CD4-positive, alpha-beta T cell treated with Interleukin-2 at 100 ng/mL for 4 hours (primary cell): ENCODE data around the gene MRPL16.
"Not testable (repeated sequence)": the region's sequence is repeated elsewhere in the genome, so short reads cannot be mapped to it uniquely, and the experiment has no call there.

ENCODE experiments used
- DNase-seq: peaks from one replicate; pipeline ENCODE4 v3.0.0-alpha.2; 2020; ENCODE audit warnings: low spot score

MRPL16 gene

DNA sequence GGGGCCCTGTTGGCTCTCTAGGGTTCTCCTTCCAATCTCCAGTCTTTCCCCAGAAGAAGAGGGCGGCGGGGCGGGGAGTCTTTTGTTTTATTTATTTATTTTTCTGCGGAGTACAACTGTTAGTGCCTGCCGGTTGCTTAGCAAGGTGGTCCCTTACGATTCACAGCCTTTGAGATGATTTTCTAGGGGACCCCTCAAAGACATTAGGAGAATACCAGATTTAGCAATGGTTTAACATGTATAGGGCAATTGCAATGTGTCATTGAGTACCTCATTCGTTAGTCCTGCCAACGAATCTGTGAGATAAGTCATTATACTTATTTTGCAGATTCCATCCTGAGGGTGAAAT lies 307 bp upstream of the MRPL16 start:
- DNase-seq: no peak

DNA sequence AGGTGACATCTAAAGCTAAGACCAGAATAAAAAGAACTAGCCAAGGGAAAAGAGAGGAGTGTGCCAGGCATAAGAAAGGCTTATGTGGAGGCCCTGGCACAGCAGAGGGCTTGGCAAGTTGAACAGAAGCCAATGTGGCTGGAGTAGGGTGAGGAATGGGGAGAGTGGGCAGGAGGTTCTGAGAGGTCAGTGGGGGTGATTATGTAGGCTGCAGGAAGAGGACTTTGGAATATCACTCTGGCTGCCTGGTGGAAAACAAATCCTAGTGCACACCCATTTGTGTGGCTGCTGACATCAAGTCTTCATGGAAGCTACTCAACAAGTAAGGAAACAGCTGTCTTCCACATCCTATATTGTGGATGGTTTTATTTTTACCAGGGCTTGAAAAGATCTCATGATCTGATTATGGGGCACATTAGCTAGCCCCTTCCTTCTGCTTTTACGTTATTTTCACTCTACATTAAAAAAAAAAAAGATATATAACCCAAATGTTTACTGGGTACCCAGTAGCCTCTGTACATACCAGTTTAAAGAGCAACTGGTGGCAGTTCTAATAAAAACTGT lies 3.4 kb downstream of the MRPL16 start:
- no peak for DNase-seq

GRCh38 chr11:59804061-59804460 lies 6.5 kb downstream of the MRPL16 start:
- no peak for DNase-seq

DNA sequence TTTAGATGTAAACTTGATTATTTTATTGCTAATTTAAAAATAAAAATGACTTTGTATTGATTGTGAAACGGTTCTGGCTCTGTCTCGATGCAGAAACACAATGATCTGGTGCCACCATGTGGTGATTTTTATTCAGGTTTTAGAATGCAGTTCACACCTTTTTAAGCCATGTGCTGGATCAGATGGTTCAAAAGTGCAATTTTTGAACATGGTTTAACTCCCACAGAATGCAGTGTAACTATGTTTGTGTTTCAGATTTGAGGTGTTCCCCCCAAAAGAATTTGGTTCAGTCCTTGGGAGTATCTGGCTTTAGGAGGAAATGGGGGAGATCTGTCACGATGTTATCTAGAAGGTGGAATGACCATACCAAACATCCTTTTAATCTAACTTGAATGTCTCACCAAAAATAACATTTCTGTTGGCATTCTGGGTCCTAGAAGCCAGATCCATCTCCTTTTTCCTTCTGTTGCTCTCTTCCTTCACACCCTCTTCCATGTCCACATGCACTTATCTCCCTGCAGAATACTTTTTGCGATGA lies 7.9 kb downstream of the MRPL16 start:
- DNase-seq: peak; percentile 72

DNA sequence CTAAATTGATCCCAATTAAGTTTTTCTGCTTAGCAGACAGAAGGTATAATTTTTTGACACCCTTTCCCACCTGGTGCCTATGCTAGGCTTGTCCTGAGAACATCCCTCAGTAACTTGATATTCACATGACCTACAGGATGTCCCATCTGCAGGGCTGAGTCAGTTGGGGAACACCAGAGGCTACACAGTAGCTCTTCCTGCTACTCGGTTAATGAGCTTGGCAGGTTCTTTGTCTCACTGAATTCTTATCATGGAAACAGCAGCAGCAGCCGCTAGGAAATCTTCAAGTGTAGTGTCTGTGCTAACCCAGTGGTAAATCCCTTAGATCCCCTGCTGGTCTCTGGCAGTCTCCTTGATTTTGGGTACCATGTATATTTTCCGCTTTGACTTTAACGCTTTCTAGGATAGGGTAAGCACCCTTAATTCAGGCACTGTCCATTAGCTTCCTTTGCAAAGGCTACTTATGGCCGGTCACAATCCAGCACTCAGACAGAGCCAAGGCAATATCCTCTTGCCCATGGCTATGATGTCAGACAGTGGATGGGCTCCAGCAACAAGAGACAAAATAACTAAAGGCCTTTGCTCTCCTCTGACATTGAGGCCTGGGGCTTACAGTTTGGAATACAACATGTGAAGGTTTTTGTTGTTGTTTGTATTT lies 8.5 kb downstream of the MRPL16 start:
- no peak for DNase-seq

GRCh38 chr11:59801160-59801706 lies 9.3 kb downstream of the MRPL16 start:
- no peak for DNase-seq

- no peak for DNase-seq
Measured at GRCh38 chr11:59800390-59801025, 10.1 kb downstream of the MRPL16 start.

GRCh38 chr11:59794417-59794816 lies 16.2 kb downstream of the MRPL16 start:
- DNase-seq: no peak

GRCh38 chr11:59792507-59792906 lies 18.1 kb downstream of the MRPL16 start:
- DNase-seq: no peak

DNA sequence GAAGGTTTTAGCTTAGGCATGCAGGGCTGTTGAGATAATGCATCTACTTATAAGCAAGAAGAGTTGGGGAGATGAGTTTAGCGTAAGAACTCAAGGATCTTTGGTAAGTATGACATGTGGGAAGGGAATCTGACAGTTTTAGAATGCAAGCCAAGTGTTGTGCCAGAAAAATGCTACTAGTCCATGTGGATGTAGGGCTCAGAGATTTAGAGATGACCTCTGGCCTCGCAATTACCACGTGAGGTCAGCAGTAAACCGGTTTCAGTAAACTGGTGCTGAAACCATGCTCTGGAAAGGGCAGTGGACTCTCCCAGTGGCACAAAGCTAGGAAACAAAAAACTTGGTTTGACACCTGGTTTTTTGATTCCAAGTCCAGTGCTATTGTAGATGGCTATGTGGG lies 18.9 kb downstream of the MRPL16 start:
- DNase-seq: no peak

GRCh38 chr11:59787816-59788215 lies 22.8 kb downstream of the MRPL16 start:
- no peak for DNase-seq

DNA sequence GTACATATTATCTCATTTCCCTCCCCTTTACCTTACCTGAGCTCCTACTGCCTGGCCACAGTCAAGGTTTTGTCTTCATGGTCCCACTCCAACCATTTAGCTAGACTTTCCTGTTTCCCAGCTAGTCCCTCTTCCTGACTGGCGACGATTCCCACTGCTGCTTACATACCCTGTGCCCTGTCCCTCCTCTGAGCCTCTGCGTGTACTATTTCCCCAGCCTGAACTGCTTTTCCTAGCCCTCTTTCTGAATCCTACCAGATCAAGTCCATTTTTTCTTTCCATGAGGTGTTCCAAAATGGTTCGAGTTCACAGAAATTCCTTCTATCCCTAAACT lies 23.4 kb downstream of the MRPL16 start:
- no peak for DNase-seq

GRCh38 chr11:59785818-59786217 lies 24.8 kb downstream of the MRPL16 start:
- no peak for DNase-seq

DNA sequence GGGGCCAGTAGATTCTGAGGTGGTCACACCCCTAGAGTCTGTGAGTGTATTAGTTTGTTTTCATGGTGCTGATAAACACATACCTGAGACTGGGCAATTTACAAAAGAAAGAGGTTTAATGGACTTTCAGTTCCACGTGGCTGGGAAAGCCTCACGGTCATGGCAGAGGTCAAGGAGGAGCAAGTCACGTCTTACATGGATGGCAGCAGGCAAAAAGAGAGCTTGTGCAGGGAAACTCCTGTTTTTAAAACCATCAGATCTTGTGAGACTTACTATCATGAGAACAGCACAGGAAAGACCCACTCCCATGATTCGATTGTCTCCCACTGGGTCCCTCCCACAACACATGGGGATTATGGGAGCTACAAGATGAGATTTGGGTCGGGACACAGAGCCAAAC lies 26.1 kb downstream of the MRPL16 start:
- DNase-seq: not testable (repeated sequence)

GRCh38 chr11:59783632-59784090 lies 26.9 kb downstream of the MRPL16 start:
- peak; percentile 56 for DNase-seq

- DNase-seq: no peak
Measured at GRCh38 chr11:59782080-59782479, 28.5 kb downstream of the MRPL16 start.

GRCh38 chr11:59779487-59779886 lies 31.1 kb downstream of the MRPL16 start:
- DNase-seq: no peak

DNA sequence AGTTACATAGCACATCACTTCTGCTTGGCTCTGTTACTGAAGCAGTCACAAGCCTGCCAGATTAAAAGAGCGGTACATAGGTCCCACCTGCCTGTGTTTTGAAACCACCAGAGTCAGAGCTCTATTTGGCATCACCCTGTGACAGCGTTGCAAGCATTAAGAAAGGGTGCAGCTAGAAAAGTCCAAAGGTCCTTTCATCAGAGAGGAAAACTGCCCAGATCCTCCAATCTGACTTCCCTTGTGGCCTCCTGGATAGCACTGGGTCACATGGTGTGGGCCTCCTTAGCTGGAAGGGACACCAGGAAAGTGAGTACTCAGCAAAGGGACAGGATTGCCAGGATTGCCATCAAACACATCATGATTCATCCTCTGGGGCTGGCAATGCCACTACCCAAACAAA lies 32.5 kb downstream of the MRPL16 start:
- DNase-seq: no peak

- no peak for DNase-seq
Measured at GRCh38 chr11:59777104-59777503, 33.5 kb downstream of the MRPL16 start.

DNA sequence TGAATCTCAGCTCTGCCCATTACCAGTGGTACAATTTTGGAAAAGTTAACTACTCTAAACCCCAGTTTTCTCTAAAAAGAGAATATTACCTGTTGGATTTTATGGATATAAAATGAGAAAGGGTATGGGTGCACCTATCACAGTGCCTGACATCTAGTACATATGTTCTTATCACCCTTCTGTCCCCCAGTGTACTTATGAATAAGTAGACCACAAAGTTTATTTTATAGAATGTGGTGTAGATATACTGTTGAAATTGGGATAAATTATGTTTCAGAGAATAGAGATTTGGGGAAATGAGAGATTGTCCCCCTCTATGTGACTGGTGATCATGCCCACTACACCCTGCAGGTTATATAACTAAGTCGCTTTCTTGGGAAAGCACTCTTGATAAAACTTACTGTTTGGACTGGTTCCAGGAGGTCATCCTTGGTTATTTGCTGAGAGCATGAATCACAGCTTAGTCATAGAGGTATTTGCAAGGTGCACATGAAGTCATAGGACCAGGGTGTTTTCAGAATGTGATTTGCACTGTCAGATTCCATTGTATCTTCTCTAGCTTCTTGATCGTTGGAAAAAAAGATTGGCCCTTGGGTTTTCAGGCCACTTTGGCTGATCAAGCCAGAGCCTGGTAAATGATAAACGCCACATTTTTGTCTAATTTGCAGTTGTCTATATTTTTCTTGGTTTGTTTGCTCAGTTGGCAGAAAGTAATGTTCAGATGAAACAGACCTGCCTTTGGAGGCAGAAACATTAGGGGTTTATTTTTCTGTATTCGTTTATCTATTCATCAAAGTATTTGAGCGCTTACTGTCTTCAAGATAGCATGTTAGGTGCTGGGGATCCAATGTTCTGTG lies 34.1 kb downstream of the MRPL16 start:
- DNase-seq: peak; percentile 59

DNA sequence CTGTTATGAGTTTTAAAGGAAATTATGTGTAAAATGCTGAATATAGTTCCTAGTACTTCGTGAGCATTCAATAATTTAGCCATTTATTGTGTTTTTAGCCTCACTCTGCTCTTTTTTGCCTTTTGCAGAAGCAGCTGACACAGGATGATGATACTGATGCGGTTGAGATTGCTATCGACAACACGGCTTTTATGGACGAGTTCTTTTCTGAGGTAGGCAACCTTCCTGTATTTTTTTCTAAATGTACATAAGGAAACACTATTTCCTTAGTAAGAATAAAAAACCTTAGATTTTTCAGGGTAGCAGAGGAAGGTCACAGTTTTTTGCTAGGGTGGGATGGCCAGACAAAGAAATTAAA lies 37.5 kb downstream of the MRPL16 start:
- no peak for DNase-seq

- DNase-seq: no peak
Measured at GRCh38 chr11:59771605-59772004, 39.0 kb downstream of the MRPL16 start.
